ENCODE results near the gene MEF2C. TPM values are rescaled to one million over a fixed set of nuclear protein-coding genes. Genes with fewer than 3 reads are reported as not detected.

The MEF2C gene
- total RNA-seq, 3 donors from 2014 or later (not counting 1 experiment from before 2014, with no cell fraction given) = 9.2 to 22.0 (median 18.3) TPM

DNA sequence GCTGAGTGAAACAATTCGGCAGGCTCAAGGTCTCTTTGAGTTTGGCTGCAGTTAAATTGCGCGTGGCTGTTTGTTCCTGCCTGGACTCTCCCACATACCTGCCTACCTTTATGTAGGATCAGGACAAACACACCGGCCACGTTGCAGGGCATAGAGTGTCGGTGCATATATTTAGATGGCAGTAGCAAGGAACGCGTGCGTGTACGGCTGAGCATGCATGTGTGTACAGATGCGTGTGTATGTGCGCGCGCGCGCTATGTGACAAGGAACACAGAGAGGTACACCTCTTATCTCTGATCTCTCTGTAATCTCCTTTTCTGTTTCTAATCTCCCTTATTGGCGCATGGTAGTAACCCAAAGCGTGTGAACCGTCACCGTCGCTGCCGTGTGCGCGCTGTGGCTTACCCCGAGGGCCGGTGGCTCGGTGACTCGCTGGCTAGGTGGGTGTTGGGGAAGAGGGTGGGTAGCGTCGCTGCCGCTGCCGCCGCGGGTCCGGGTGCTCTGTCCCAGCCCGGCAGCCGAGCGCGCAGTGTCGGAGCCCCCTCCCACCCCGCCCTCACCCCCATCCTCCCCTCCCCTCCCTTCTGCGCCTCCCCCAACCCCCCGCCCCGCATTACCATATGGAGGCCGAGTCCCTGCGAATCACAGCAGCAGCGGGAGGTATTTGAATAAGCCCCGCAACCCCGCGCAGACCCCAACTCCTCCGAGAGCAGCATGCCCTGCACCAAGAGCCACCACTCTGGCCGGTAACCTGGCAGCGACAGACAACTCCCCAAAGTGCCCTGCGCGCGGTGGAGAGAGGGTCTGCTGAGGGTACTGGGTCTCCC, 204.8 kb downstream of the MEF2C start:
- peaks cover 69 to 82% of the 10 kb centered on the region in 2 donors for H3K27me3 Mint-ChIP-seq (ENCODE audit: low read depth in 2 of 2)
- TF ChIP-seq CTCF (IDR thresholded peaks at IDR 0.05) = no peak
- H3K9me3 ChIP-seq (ENCODE audit: control insufficient read depth, insufficient read depth, low read length) = peaks cover 10% of the 10 kb centered on the region
- H3K4me1 ChIP-seq (ENCODE audit: control insufficient read depth, insufficient read depth, low read length) = peaks cover 36% of the 10 kb centered on the region
- intact Hi-C loops (cut with micrococcal nuclease) = loop anchor here (5.0 kb wide), 1 partner anchor 536 kb away; no protein-coding TSS in a partner anchor
- DNase-seq (no peak), ATAC-seq (no peak)
- H3K36me3 ChIP-seq (ENCODE audit: control insufficient read depth, insufficient read depth, low read length) = no peaks in the 10 kb centered on the region
- no peak overlapping the region for H3K4me3 ChIP-seq (ENCODE audit: low read length)
- H3K27ac Mint-ChIP-seq = no peak overlapping the region
- 16% methylated on average over 34 of the region's 56 CpGs for WGBS (ENCODE audit: insufficient coverage)
- peaks cover 26% of the 10 kb centered on the region for H3K36me3 Mint-ChIP-seq
- H3K4me1 Mint-ChIP-seq = peaks cover 33 to 44% of the 10 kb centered on the region in 2 donors
- peaks cover 88% of the 10 kb centered on the region for H3K27me3 ChIP-seq (ENCODE audit: control insufficient read depth, insufficient read depth, low read length)
- no peak overlapping the region for H3K27ac ChIP-seq (ENCODE audit: low read length)
- H3K4me3 Mint-ChIP-seq = peak overlapping the region; percentile 61
- H3K9me3 Mint-ChIP-seq = peaks cover 4 to 6% of the 10 kb centered on the region in 2 donors

DNA sequence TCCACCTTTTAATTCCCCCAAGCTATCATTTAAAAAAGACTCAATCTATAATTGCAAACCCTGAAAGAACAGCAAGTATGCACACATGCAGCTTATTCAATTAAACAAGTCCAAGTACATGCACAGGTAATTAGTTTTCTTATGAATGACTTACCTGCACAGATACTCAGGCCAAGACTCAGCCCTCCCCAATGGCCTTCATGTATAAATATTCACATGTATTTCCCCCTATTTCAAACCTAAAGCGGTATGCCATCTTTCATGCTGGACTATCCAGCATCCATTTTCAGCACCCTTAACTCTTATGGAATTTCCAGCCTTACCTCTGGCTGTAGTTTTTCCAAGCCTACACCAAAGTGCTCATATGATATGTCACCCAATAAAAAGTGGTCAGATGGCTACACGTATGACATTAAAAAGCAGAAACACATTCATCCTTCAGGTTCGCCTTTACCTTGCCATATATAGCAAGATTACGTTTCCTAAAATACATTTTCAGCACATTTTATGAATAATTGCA, 205.5 kb downstream of the MEF2C start:
- H3K4me1 ChIP-seq (ENCODE audit: control insufficient read depth, insufficient read depth, low read length) = peaks cover 36% of the 10 kb centered on the region
- peaks cover 4 to 6% of the 10 kb centered on the region in 2 donors for H3K9me3 Mint-ChIP-seq
- no peak for TF ChIP-seq CTCF (IDR thresholded peaks at IDR 0.05)
- DNase-seq = no peak
- WGBS (ENCODE audit: insufficient coverage) = 24% methylated on average over 4 of the region's 4 CpGs
- peaks cover 67 to 77% of the 10 kb centered on the region in 2 donors for H3K27me3 Mint-ChIP-seq (ENCODE audit: low read depth in 2 of 2)
- H3K36me3 Mint-ChIP-seq = peaks cover 26% of the 10 kb centered on the region
- intact Hi-C loops (cut with micrococcal nuclease) = loop anchor here (5.0 kb wide), 1 partner anchor 535 kb away; no protein-coding TSS in a partner anchor
- no peak overlapping the region for H3K27ac Mint-ChIP-seq
- peaks cover 14% of the 10 kb centered on the region for H3K9me3 ChIP-seq (ENCODE audit: control insufficient read depth, insufficient read depth, low read length)
- H3K4me1 Mint-ChIP-seq = peaks cover 33 to 44% of the 10 kb centered on the region in 2 donors
- peaks cover 87% of the 10 kb centered on the region for H3K27me3 ChIP-seq (ENCODE audit: control insufficient read depth, insufficient read depth, low read length)
- H3K27ac ChIP-seq (ENCODE audit: low read length) = no peak overlapping the region
- ATAC-seq = no peak
- peak overlapping the region; percentile 1 for H3K4me3 Mint-ChIP-seq
- no peaks in the 10 kb centered on the region for H3K36me3 ChIP-seq (ENCODE audit: control insufficient read depth, insufficient read depth, low read length)
- H3K4me3 ChIP-seq (ENCODE audit: low read length) = no peak overlapping the region

DNA sequence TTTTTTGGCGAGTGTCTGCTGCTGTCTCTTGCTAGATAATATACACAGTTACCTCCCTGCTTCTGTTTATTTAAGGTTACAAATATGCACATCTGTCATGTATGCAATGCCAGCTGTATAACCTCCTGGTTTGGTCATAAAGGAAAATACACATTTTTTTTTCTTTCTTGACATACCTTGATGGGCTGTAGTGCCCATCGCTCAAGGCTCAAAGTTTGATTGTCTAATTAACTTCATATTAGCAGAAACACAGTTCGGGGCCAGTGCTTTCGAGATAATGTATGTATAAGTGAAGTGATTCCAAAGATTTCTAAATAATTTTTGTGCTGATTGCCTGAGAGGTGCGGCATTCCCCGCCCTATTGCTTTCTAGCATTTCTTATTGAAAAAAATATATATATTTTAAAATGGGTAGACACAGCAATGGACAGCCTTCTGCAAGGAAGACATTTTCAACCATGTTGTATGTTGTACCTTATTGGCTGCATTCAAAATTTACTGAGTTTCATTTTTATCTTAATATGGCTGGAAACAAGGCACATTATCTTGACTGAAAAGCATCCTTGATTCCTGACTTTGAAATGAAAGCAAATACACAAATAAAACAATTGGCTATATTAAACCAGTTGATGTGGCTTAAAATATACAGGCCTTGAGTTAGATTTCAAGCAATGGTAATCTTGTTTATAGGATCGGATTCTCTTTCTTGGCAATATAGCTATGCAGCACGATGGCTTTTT, 206.2 kb downstream of the MEF2C start:
- Mint-ChIP-seq H3K36me3 (peaks cover 26% of the 10 kb centered on the region), H3K4me3 (peak overlapping the region; percentile 60), H3K27me3 (ENCODE audit: low read depth in 2 of 2) (peaks cover 72 to 77% of the 10 kb centered on the region in 2 donors), H3K27ac (peak overlapping the region in 1 of 2 donors; percentile 69), H3K9me3 (peaks cover 4 to 6% of the 10 kb centered on the region in 2 donors), H3K4me1 (peaks cover 33 to 48% of the 10 kb centered on the region in 2 donors)
- H3K36me3 ChIP-seq (ENCODE audit: control insufficient read depth, insufficient read depth, low read length) = no peaks in the 10 kb centered on the region
- 22% methylated on average over 5 of the region's 8 CpGs for WGBS (ENCODE audit: insufficient coverage)
- peaks cover 18% of the 10 kb centered on the region for H3K9me3 ChIP-seq (ENCODE audit: control insufficient read depth, insufficient read depth, low read length)
- ATAC-seq = no peak
- peaks cover 87% of the 10 kb centered on the region for H3K27me3 ChIP-seq (ENCODE audit: control insufficient read depth, insufficient read depth, low read length)
- intact Hi-C loops (cut with micrococcal nuclease) = loop anchor here (5.0 kb wide), 1 partner anchor 535 kb away; no protein-coding TSS in a partner anchor
- no peak overlapping the region for H3K4me3 ChIP-seq (ENCODE audit: low read length)
- DNase-seq = no peak
- no peak for TF ChIP-seq CTCF (IDR thresholded peaks at IDR 0.05)
- H3K27ac ChIP-seq (ENCODE audit: low read length) = no peak overlapping the region
- H3K4me1 ChIP-seq (ENCODE audit: control insufficient read depth, insufficient read depth, low read length) = peaks cover 38% of the 10 kb centered on the region

Data from natural killer cell (primary cell).